GM12878 (cell line): ENCODE data around the gene GPR107.

Experiments
- EZH2 ChIP-seq: IDR thresholded peaks from 2 replicates; pipeline ENCODE4 v1.6.1; 2012; ENCODE audit warnings: low read depth, mild to moderate bottlenecking, control low read depth, inconsistent platforms, low read length, borderline replicate concordance; ENCODE audit not compliant: control insufficient read depth
- NR2C2 ChIP-seq: IDR thresholded peaks from 2 replicates; pipeline ENCODE4 v1.6.1; 2011; ENCODE audit warnings: borderline replicate concordance, low read depth; ENCODE audit not compliant: control insufficient read depth, insufficient read length
- POLR2A ChIP-seq: IDR thresholded peaks from 2 replicates; pipeline ENCODE4 v1.6.1; 2011; ENCODE audit warnings: low read depth, mild to moderate bottlenecking, low read length
- POLR2AphosphoS5 ChIP-seq: IDR thresholded peaks from 2 replicates; pipeline ENCODE4 v1.6.1; 2011; ENCODE audit warnings: mild to moderate bottlenecking, low read length, inconsistent platforms
- TAF1 ChIP-seq: IDR thresholded peaks from 2 replicates; pipeline ENCODE4 v1.6.1; 2011; ENCODE audit warnings: mild to moderate bottlenecking, low read depth, low read length, borderline replicate concordance
- TF ChIP-seq, protein P1 (sequence below), 3 experiments: IDR thresholded peaks in 2 of 3; conservative IDR thresholded peaks in 1 of 3; 2 replicates each; pipeline ENCODE4 v1.5.1; 2011; ENCODE audit warnings: low read depth in 3 of 3, low read length in 3 of 3, mild to moderate bottlenecking in 3 of 3, control low read depth in 2 of 3, moderate library complexity in 2 of 3, inconsistent platforms in 1 of 3, mixed read lengths in 1 of 3; ENCODE audit not compliant: control insufficient read depth in 2 of 3, insufficient read depth in 1 of 3; ENCODE audit errors: extremely low read depth in 1 of 3
- TF ChIP-seq, protein P2 (sequence below): fragments of 450-650 bp; IDR thresholded peaks from 2 replicates; pipeline ENCODE4 v1.6.1; 2016; ENCODE audit warnings: mild to moderate bottlenecking

DNA sequence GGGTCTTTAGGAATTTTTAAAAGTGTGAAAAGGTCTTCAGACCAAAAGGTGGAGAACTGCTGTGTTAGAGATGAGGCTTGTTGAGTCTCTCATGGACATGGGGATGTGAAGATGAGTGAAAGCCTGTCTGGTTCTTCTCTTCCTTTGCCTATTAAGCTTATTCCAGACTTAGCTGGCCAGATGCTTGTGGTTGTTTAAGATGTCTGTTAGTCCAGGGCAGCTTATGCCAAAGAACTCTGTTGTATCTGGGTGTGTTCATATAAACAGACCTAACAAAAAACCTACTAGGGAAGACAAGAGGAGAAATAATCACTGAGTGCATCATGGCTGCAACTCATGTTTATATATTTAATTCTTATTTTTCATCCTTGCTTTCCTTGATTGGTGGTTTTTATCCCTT, 61.0 kb downstream of the GPR107 start:
- TF ChIP-seq NR2C2 (no peak), POLR2A (no peak), POLR2AphosphoS5 (no peak), EZH2 (no peak), TAF1 (no peak)
- TF ChIP-seq, protein P1, sequence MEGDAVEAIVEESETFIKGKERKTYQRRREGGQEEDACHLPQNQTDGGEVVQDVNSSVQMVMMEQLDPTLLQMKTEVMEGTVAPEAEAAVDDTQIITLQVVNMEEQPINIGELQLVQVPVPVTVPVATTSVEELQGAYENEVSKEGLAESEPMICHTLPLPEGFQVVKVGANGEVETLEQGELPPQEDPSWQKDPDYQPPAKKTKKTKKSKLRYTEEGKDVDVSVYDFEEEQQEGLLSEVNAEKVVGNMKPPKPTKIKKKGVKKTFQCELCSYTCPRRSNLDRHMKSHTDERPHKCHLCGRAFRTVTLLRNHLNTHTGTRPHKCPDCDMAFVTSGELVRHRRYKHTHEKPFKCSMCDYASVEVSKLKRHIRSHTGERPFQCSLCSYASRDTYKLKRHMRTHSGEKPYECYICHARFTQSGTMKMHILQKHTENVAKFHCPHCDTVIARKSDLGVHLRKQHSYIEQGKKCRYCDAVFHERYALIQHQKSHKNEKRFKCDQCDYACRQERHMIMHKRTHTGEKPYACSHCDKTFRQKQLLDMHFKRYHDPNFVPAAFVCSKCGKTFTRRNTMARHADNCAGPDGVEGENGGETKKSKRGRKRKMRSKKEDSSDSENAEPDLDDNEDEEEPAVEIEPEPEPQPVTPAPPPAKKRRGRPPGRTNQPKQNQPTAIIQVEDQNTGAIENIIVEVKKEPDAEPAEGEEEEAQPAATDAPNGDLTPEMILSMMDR (IDR thresholded peaks at IDR 0.05 in 2 of 3, conservative IDR thresholded peaks at IDR 0.05 in 1 of 3; ENCODE audit: control insufficient read depth in 2 of 3, extremely low read depth in 1 of 3, insufficient read depth in 1 of 3, low read depth in 3 of 3, low read length in 3 of 3): no peak
- TF ChIP-seq, protein P2, sequence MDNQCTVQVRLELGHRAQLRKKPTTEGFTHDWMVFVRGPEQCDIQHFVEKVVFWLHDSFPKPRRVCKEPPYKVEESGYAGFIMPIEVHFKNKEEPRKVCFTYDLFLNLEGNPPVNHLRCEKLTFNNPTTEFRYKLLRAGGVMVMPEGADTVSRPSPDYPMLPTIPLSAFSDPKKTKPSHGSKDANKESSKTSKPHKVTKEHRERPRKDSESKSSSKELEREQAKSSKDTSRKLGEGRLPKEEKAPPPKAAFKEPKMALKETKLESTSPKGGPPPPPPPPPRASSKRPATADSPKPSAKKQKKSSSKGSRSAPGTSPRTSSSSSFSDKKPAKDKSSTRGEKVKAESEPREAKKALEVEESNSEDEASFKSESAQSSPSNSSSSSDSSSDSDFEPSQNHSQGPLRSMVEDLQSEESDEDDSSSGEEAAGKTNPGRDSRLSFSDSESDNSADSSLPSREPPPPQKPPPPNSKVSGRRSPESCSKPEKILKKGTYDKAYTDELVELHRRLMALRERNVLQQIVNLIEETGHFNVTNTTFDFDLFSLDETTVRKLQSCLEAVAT: no peak
